Spleen (tissue), 7 donors: ENCODE results near the gene CFAP221.

Experiments used
- POLR2A ChIP-seq, 3 donors: fragments of 450-650 bp; IDR thresholded peaks; one replicate each; pipeline ENCODE4 v1.5.1; 2017; ENCODE audit warnings: antibody characterized with exemption in 3 of 3, mild to moderate bottlenecking in 1 of 3
- TF ChIP-seq, protein P1 (sequence below), 11 experiments: fragments of 200-600 bp in 7 of 11; fragments of 450-650 bp in 4 of 11; sonication (generic) in 4 of 11; IDR thresholded peaks in 8 of 11; conservative IDR thresholded peaks in 3 of 11; 1 replicate in 7 of 11; 2 replicates in 4 of 11; pipeline versions ENCODE4 v1.4.0 to v1.8.0; 2016 to 2021; ENCODE audit warnings: antibody characterized with exemption in 11 of 11, inconsistent platforms in 4 of 11, mild to moderate bottlenecking in 1 of 11
- donor health status: DM: no; HTN: no; CAD: no; lungs with moderate emphysema.
- donor health status: DM: no; HTN: no; CAD: no.
- donor health status: DM: no; HTN: no; CAD: no.

DNA sequence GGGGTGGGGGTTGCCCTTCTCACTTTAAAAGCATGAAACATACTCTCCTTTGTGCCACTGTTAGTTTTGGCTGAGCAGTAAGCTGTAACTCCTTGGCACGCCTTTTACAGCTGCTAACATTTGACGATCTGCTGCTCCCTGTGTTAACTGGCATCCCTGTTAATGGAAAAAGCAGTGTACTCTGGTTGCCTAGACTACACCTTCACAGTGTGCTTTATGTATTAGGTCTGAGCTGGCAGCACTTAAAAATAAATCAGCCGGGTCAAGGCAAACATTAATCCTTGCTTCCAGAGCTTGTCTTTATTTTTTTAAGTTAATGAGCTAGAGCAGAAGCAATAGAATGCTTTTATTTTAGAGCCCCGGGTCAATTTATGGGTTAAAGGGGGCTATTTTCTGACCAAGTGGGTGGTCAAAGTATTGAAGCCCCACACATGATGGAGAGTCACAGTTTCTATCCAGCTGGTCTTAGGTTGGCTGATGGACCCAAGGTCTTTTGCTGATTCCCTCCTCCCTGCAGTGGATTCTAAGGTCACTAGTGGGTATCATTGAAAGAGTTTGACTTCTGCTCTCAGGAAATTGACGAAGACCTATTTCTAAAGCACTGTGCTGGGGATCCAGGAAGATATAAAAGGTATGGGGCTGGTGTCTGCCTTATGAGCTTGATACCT is 54.5 kb downstream of the CFAP221 start:
- TF ChIP-seq POLR2A (IDR thresholded peaks at IDR 0.05) = no peak
- TF ChIP-seq, protein P1, sequence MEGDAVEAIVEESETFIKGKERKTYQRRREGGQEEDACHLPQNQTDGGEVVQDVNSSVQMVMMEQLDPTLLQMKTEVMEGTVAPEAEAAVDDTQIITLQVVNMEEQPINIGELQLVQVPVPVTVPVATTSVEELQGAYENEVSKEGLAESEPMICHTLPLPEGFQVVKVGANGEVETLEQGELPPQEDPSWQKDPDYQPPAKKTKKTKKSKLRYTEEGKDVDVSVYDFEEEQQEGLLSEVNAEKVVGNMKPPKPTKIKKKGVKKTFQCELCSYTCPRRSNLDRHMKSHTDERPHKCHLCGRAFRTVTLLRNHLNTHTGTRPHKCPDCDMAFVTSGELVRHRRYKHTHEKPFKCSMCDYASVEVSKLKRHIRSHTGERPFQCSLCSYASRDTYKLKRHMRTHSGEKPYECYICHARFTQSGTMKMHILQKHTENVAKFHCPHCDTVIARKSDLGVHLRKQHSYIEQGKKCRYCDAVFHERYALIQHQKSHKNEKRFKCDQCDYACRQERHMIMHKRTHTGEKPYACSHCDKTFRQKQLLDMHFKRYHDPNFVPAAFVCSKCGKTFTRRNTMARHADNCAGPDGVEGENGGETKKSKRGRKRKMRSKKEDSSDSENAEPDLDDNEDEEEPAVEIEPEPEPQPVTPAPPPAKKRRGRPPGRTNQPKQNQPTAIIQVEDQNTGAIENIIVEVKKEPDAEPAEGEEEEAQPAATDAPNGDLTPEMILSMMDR (IDR thresholded peaks at IDR 0.05 in 8 of 11, conservative IDR thresholded peaks at IDR 0.05 in 3 of 11) = no peak
